IPS-20b (cell line): Measurements from ENCODE around the gene ETV6.
"Not testable (repeated sequence)": the region's sequence is repeated elsewhere in the genome, so short reads cannot be mapped to it uniquely, and the experiment has no call there.

Source experiments
- H3K27ac ChIP-seq: one replicate; pipeline ENCODE4 v1.5.1; 2013; ENCODE audit warnings: low read length
- H3K27me3 ChIP-seq: 2 replicates; pipeline ENCODE4 v1.6.1; 2013; ENCODE audit warnings: mild to moderate bottlenecking, low read length, inconsistent platforms; ENCODE audit not compliant: insufficient read depth
- H3K36me3 ChIP-seq: 2 replicates; pipeline ENCODE4 v1.6.1; 2013; ENCODE audit warnings: low read depth, mild to moderate bottlenecking, inconsistent platforms, low read length, moderate library complexity; ENCODE audit not compliant: insufficient read depth
- H3K4me1 ChIP-seq: 2 replicates; pipeline ENCODE4 v1.6.1; 2013; ENCODE audit warnings: mild to moderate bottlenecking, control low read depth, inconsistent platforms, low read length, moderate library complexity; ENCODE audit not compliant: insufficient read depth
- H3K4me3 ChIP-seq: 2 replicates; pipeline ENCODE4 v1.5.1; 2013; ENCODE audit warnings: mild to moderate bottlenecking, low read length, inconsistent platforms
- H3K9ac ChIP-seq: 2 replicates; pipeline ENCODE4 v1.6.1; 2013; ENCODE audit warnings: low read depth, mild to moderate bottlenecking, inconsistent platforms, low read length, moderate library complexity
- H3K9me3 ChIP-seq: 2 replicates; pipeline ENCODE4 v1.6.1; 2013; ENCODE audit warnings: mild to moderate bottlenecking, low read depth, low read length, inconsistent platforms; ENCODE audit not compliant: insufficient read depth

The ETV6 gene

DNA sequence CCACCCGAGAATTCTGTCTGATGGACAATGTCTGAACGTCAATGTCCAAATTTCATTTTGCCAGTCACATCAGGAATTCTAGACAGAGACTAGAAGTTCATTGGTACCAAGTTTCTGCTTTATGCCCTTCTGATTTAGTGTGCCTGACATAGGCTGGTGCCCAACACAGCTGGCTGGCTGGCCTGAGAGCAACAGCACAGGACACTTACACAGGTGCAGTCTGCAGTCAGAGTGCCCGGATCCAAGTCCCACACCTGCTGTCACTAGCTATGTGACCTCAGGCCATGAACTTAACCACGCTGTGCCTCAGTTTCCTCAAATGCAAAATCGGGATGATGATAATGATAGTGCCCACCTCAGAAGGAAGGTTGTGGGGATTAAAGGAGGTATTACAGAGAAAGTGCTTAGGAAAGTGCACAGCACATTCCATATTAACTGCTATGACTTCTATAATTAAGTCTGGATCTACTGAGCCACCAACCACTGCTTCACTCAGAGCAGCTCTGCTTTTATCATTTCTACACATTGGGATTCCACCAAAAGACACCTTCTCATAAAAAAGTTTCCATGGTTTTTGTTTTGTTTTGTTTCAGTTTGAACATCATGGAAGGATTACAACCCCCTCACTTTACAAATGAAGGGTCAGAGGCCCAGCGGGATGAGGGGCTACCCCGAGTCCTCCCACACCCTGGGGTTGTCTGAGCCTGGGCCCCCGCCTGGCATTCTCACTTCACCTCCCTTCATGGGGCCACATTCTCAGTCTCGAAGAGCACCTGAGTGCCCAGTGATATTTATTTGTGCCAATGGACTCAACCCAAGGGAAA, 252.4 kb downstream of the ETV6 start:
- Histone ChIP-seq H3K27ac (no peak overlapping the region), H3K9ac (no peak overlapping the region), H3K9me3 (no peaks in the 10 kb centered on the region), H3K4me3 (no peak overlapping the region), H3K4me1 (no peaks in the 10 kb centered on the region), H3K27me3 (no peaks in the 10 kb centered on the region), H3K36me3 (no peaks in the 10 kb centered on the region)

DNA sequence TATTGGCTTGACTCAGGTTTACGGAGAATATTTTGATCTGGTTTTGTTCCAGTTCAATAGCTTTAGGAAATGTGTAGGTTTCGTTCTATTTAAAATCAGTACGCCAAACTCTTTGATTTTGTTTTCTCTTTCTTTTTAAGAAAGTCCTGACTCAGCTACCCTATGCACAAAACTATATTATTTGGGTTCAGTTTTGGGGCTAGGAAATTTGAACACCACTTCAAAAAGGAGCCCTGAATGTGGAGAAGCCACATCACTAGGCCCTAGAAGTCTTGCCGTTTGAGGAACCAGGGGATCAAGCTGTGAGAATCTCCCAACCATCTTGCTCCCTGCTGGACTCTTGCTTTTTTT, 253.0 kb downstream of the ETV6 start:
- Histone ChIP-seq H3K9ac (no peak overlapping the region), H3K27me3 (no peaks in the 10 kb centered on the region), H3K4me3 (no peak overlapping the region), H3K4me1 (no peaks in the 10 kb centered on the region), H3K9me3 (peaks cover 4% of the 10 kb centered on the region; the same call in 1 of the 2 replicates), H3K27ac (no peak overlapping the region), H3K36me3 (no peaks in the 10 kb centered on the region)

DNA sequence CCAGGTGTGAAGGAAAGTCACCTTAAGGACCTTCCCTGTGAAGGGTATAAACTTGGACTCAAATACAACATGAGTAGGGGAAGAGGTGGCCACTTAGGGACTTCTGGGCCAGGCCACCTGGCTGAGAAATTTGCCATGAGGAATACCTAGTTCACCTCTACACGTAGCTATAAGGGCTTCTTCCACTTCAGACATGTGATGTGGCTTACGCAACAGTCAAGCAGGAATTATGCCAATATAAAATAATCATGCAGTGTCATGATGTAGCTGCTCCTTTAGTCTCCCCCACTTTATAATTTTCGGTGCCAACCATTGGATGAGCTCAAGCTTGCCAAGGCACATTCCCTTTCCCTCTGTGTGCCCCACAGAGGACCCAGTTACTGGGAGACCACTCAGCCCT, 254.7 kb downstream of the ETV6 start:
- Histone ChIP-seq H3K4me3 (no peak overlapping the region), H3K27ac (no peak overlapping the region), H3K27me3 (no peaks in the 10 kb centered on the region), H3K36me3 (no peaks in the 10 kb centered on the region), H3K9me3 (peaks cover 15% of the 10 kb centered on the region), H3K9ac (no peak overlapping the region), H3K4me1 (no peaks in the 10 kb centered on the region)

DNA sequence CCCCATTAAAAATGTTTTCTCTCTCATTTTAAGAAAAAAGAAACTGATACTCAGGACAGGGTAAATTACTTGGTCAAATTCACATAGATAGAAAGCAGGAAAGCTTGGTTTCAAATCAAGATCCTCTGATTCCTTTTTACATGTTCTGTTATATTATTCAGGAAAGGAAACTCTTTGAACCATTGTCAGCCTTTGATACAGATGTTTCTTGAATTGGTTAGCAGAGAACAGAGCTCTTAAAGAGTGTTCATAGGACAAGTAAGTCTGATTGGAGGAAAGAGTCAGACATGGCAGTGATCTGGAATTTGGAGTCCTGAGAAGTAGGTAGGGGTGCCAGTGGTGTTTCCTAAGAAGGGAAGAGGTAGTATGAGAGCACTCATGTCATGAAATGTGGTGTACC, 256.1 kb downstream of the ETV6 start:
- H3K27me3 ChIP-seq = no peaks in the 10 kb centered on the region
- peaks cover 15% of the 10 kb centered on the region for H3K9me3 ChIP-seq
- H3K4me1 ChIP-seq = no peaks in the 10 kb centered on the region
- H3K4me3 ChIP-seq = no peak overlapping the region
- no peak overlapping the region for H3K27ac ChIP-seq
- H3K36me3 ChIP-seq = no peaks in the 10 kb centered on the region
- no peak overlapping the region for H3K9ac ChIP-seq

DNA sequence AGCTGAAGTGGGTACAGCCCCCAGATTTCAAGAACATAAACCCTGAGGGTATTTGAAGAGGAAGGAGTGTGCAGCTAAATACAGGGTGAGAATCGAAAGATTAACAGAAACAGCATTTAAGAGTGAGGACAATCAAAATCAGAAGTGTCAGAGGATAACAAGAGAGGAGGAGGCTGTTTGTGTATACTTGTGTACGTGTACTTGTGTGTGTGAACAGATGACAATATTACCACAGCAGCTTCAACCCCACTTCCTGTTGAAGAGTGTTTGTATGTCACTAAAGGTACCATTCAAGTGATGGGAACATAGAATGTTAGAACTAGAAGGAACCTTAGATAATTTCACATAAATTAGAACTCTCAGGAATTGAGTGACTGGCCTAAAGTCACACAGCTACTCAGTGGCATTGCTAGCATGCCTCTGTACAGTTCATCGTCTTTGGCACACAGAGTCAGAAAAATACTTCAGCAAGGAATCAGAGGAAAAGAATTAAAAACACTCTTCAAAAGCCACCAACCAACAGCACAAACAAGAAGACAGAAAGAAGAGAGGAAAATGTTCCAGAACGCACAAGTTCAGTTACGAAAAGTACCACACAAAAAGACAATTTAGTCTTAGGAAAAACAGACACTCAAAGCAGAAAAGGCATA, 256.9 kb downstream of the ETV6 start:
- no peaks in the 10 kb centered on the region for H3K4me1 ChIP-seq
- no peak overlapping the region for H3K27ac ChIP-seq
- no peak overlapping the region for H3K4me3 ChIP-seq
- H3K27me3 ChIP-seq = no peaks in the 10 kb centered on the region
- no peaks in the 10 kb centered on the region for H3K36me3 ChIP-seq
- peaks cover 15% of the 10 kb centered on the region for H3K9me3 ChIP-seq
- H3K9ac ChIP-seq = no peak overlapping the region

DNA sequence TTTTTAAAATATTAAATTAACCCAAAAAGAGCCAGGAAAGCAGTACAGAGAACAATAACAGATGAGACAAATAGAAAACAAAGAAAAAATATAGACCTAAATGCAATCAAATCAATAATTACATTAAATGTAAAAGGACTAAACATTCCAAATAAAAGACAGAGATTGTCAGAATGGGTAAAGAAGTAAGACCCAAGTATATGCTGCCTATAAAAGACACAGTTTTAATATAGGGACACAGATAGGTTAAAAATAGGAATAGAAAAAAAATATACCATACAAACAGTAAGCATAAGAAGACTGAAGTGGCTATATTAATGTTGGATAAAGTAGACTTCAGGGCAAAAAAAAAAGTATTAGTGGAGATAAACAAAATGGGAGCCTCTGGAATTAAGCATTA, 258.2 kb downstream of the ETV6 start:
- no peaks in the 10 kb centered on the region for H3K4me1 ChIP-seq
- H3K9ac ChIP-seq = no peak overlapping the region
- H3K27me3 ChIP-seq = no peaks in the 10 kb centered on the region
- H3K9me3 ChIP-seq = peaks cover 15% of the 10 kb centered on the region
- H3K36me3 ChIP-seq = no peaks in the 10 kb centered on the region
- no peak overlapping the region for H3K27ac ChIP-seq
- no peak overlapping the region for H3K4me3 ChIP-seq

DNA sequence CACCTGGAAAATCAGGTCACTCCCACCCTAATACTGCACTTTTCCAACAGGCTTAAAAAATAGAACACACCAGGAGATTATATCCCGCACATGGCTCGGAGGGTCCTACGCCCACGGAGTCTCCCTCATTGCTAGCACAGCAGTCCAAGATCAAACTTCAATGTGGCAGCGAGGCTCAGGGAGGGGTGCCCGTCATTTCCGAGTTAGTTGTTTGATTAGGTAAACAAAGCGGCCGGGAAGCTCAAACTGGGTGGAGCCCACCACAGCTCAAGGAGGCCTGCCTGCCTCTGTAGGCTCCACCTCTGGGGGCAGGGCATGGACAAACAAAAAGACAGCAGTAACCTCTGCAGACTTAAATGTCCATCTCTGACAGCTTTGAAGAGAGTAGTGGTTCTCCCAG, 259.9 kb downstream of the ETV6 start:
- H3K27ac ChIP-seq, H3K36me3 ChIP-seq, H3K9ac ChIP-seq, H3K4me3 ChIP-seq, H3K27me3 ChIP-seq, H3K4me1 ChIP-seq: not testable (repeated sequence)
- H3K9me3 ChIP-seq = peaks cover 15% of the 10 kb centered on the region

DNA sequence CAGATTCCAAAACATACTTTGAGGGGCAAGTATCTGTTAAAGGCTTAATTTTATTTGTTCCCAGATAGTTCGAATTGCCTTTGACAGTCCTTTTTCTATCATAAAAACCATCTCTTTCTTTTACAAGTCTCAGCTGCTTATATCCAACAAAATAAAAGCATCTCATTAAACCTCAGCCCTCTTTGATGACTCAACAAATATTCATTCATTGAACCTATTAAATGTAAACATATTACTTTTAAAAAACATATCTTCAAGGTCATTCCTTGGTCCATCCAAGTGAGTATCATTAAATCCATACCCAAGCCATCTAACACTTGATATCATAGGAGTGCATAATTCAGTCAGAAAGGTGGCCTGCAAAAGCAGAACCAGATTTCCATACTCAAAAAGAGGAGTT, 266.6 kb downstream of the ETV6 start:
- Histone ChIP-seq H3K4me3 (no peak overlapping the region), H3K27me3 (no peaks in the 10 kb centered on the region), H3K9me3 (no peaks in the 10 kb centered on the region), H3K4me1 (no peaks in the 10 kb centered on the region), H3K36me3 (no peaks in the 10 kb centered on the region), H3K27ac (no peak overlapping the region), H3K9ac (no peak overlapping the region)

DNA sequence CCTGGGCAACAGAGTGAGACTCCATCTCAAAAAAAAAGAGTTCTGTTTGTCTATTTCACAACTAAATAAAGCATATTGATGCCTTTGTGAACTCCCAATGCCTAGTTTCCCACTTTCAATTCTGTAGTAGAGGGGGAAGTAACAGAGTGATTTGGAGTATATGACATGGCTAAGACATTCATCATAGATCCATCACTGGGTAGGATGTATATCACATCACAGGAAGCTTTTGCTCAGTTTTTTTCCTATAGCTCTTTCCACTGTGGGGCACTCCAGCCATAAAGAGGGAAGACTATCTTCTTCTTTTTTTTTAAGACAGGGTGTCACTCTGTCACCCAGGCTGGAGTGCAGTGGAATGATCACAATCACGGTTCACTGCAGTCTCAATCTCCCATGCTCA, 267.3 kb downstream of the ETV6 start:
- Histone ChIP-seq H3K9ac (no peak overlapping the region), H3K9me3 (no peaks in the 10 kb centered on the region), H3K36me3 (no peaks in the 10 kb centered on the region), H3K4me3 (no peak overlapping the region), H3K27me3 (no peaks in the 10 kb centered on the region), H3K27ac (no peak overlapping the region), H3K4me1 (no peaks in the 10 kb centered on the region)

DNA sequence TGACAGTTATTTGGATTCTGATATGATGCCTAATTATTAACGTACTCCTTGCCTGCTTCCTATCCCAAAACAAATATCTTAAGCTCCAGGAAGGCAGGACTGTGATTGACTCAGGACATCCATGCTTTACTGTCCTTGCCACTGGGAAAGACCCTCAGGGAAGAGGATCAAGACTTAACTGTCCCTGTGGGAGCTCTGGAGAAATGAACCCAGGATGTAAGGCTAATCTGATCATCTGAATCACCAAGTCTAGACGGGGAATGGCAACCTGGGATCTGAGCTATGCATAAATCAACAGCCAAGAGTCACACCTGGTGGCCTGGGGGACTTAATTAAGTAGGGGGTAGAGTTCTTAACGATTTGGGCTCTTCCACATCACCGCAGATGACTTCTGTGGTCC, 268.0 kb downstream of the ETV6 start:
- Histone ChIP-seq H3K4me1 (no peaks in the 10 kb centered on the region), H3K9ac (no peak overlapping the region), H3K36me3 (no peaks in the 10 kb centered on the region), H3K27me3 (no peaks in the 10 kb centered on the region), H3K9me3 (no peaks in the 10 kb centered on the region), H3K27ac (no peak overlapping the region), H3K4me3 (no peak overlapping the region)

DNA sequence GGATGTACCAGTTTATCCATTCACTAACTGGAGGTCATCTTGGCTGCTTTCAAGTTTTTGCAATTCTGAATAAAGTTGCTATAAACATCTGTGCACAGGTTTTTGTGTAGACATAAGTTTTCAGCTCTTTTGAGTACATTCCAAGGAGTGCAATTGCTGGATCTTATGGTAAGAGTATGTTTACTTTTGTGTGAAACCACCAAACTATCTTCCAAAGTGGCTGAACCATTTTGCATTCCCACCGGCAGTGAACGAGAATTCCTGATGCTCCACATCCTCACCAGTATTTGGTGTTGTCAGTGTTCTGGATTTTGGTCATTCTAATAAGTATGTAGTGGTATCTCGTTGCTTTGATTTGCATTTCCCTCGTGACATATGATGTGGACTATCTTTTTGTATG, 270.8 kb downstream of the ETV6 start:
- Histone ChIP-seq H3K4me3 (no peak overlapping the region), H3K27me3 (no peaks in the 10 kb centered on the region), H3K9me3 (no peaks in the 10 kb centered on the region)

DNA sequence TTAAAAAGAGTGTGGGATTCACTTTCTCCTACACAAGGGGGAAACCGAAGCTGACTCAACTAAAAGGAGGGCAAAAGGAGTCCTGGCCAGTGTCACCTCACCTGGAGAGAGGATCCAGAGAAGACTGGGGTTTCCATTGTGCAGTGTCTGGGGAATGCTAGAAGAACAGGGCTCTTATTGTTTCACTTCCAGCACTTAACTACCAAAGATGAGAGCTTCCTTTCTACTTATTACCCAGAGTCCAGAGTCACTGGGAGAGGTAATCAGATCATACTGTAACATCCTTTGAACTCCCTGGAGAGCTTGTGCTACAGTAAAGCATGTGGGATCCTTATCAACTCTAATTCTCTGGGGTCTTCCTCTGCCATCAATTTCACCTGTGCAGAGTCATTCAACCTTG, 272.9 kb downstream of the ETV6 start:
- H3K36me3 ChIP-seq = no peaks in the 10 kb centered on the region
- H3K4me3 ChIP-seq = no peak overlapping the region
- H3K9me3 ChIP-seq = no peaks in the 10 kb centered on the region
- H3K9ac ChIP-seq = no peak overlapping the region
- H3K27ac ChIP-seq = no peak overlapping the region
- H3K4me1 ChIP-seq = no peaks in the 10 kb centered on the region
- H3K27me3 ChIP-seq = no peaks in the 10 kb centered on the region

More for the DNA sequence above, 270.8 kb downstream of the ETV6 start:
- Histone ChIP-seq H3K36me3 (no peaks in the 10 kb centered on the region), H3K27ac (no peak overlapping the region), H3K9ac (no peak overlapping the region), H3K4me1 (no peaks in the 10 kb centered on the region)
